MM.1S (cell line): ENCODE data around the gene PLEKHG7.

ENCODE experiments used
- DNase-seq: peaks from one replicate; pipeline ENCODE4 v3.0.0-alpha.2; 2015
- H2AFZ ChIP-seq: fragments of 300-600 bp; sonication (generic); 2 replicates; pipeline ENCODE4 v1.6.0; 2016; ENCODE audit warnings: antibody characterized with exemption, low read length
- H3F3A ChIP-seq: fragments of 300-600 bp; sonication (generic); 2 replicates; pipeline ENCODE4 v1.6.1; 2016; ENCODE audit warnings: mild to moderate bottlenecking, antibody characterized with exemption, low read length, moderate library complexity, mixed read lengths; ENCODE audit not compliant: insufficient read depth
- H3K27ac ChIP-seq: fragments of 300-600 bp; sonication (generic); 2 replicates; pipeline ENCODE4 v1.5.1; 2016; ENCODE audit warnings: mild to moderate bottlenecking, low read length
- H3K27me3 ChIP-seq: fragments of 300-600 bp; sonication (generic); replicated peaks from 2 replicates; pipeline ENCODE4 v1.6.0; 2016; ENCODE audit warnings: low read length; ENCODE audit not compliant: insufficient read depth
- H3K36me3 ChIP-seq: fragments of 300-600 bp; sonication (generic); replicated peaks from 2 replicates; pipeline ENCODE4 v1.6.1; 2016; ENCODE audit warnings: mild to moderate bottlenecking, low read length, mixed read lengths; ENCODE audit not compliant: insufficient read depth
- H3K4me1 ChIP-seq: fragments of 300-600 bp; sonication (generic); 2 replicates; pipeline ENCODE4 v1.6.1; 2016; ENCODE audit warnings: low read length, mixed read lengths
- H3K4me2 ChIP-seq: fragments of 300-600 bp; sonication (generic); 2 replicates; pipeline ENCODE4 v1.6.0; 2016; ENCODE audit warnings: low read depth, low read length
- H3K4me3 ChIP-seq: fragments of 300-600 bp; sonication (generic); 2 replicates; pipeline ENCODE4 v1.5.1; 2016; ENCODE audit warnings: low read length, mixed read lengths
- H3K79me2 ChIP-seq: fragments of 300-600 bp; sonication (generic); 2 replicates; pipeline ENCODE4 v1.6.1; 2016; ENCODE audit warnings: mixed run types, low read length, mixed read lengths
- H3K9ac ChIP-seq: fragments of 300-600 bp; sonication (generic); 2 replicates; pipeline ENCODE4 v1.6.1; 2016; ENCODE audit warnings: low read length, mixed read lengths
- H3K9me2 ChIP-seq: fragments of 300-600 bp; sonication (generic); replicated peaks from 2 replicates; pipeline ENCODE4 v1.6.1; 2016; ENCODE audit warnings: mild to moderate bottlenecking, low read length, mixed read lengths; ENCODE audit not compliant: insufficient read depth
- H3K9me3 ChIP-seq: fragments of 300-600 bp; sonication (generic); replicated peaks from 2 replicates; pipeline ENCODE4 v1.6.1; 2016; ENCODE audit warnings: mild to moderate bottlenecking, low read length, mixed read lengths; ENCODE audit not compliant: insufficient read depth
- H4K20me1 ChIP-seq: fragments of 300-600 bp; sonication (generic); 2 replicates; pipeline ENCODE4 v1.6.1; 2016; ENCODE audit warnings: mild to moderate bottlenecking, low read length, moderate library complexity, mixed read lengths; ENCODE audit not compliant: insufficient read depth
- EZH2 ChIP-seq: fragments of 300-600 bp; sonication (generic); optimal IDR thresholded peaks from 2 replicates; pipeline ENCODE3; 2017; ENCODE audit warnings: low read depth, mild to moderate bottlenecking, antibody characterized with exemption, low read length, mixed read lengths
- EZH2phosphoT487 ChIP-seq: fragments of 300-600 bp; sonication (generic); IDR thresholded peaks from 2 replicates; pipeline ENCODE4 v1.6.1; 2018; ENCODE audit warnings: antibody characterized with exemption, low read length
- TF ChIP-seq, protein P1 (sequence below): fragments of 300-600 bp; sonication (generic); IDR thresholded peaks from 2 replicates; pipeline ENCODE4 v1.5.1; 2016; ENCODE audit warnings: antibody characterized with exemption, low read length, mixed read lengths

PLEKHG7 gene

GRCh38 chr12:92718483-92718990, 15.7 kb downstream of the PLEKHG7 start:
- no peaks in the 10 kb centered on the region for H3K4me1 ChIP-seq
- no peak overlapping the region for H3K4me3 ChIP-seq
- H4K20me1 ChIP-seq, result no peaks in the 10 kb centered on the region
- no peaks in the 10 kb centered on the region for H3K79me2 ChIP-seq
- H3F3A ChIP-seq, result no peaks in the 10 kb centered on the region
- TF ChIP-seq, protein P1, sequence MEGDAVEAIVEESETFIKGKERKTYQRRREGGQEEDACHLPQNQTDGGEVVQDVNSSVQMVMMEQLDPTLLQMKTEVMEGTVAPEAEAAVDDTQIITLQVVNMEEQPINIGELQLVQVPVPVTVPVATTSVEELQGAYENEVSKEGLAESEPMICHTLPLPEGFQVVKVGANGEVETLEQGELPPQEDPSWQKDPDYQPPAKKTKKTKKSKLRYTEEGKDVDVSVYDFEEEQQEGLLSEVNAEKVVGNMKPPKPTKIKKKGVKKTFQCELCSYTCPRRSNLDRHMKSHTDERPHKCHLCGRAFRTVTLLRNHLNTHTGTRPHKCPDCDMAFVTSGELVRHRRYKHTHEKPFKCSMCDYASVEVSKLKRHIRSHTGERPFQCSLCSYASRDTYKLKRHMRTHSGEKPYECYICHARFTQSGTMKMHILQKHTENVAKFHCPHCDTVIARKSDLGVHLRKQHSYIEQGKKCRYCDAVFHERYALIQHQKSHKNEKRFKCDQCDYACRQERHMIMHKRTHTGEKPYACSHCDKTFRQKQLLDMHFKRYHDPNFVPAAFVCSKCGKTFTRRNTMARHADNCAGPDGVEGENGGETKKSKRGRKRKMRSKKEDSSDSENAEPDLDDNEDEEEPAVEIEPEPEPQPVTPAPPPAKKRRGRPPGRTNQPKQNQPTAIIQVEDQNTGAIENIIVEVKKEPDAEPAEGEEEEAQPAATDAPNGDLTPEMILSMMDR, result no peak
- no peak for TF ChIP-seq EZH2phosphoT487
- no peak for TF ChIP-seq EZH2
- no peak overlapping the region for H3K4me2 ChIP-seq
- DNase-seq, result no peak
- no peak overlapping the region for H3K27ac ChIP-seq
- no peaks in the 10 kb centered on the region for H3K9me2 ChIP-seq
- H3K27me3 ChIP-seq, result no peaks in the 10 kb centered on the region
- no peak overlapping the region for H3K9ac ChIP-seq
- no peak overlapping the region for H2AFZ ChIP-seq
- H3K9me3 ChIP-seq, result no peaks in the 10 kb centered on the region
- H3K36me3 ChIP-seq, result no peaks in the 10 kb centered on the region

GRCh38 chr12:92719674-92720073, 16.9 kb downstream of the PLEKHG7 start:
- no peak overlapping the region for H2AFZ ChIP-seq
- no peaks in the 10 kb centered on the region for H3K9me2 ChIP-seq
- no peaks in the 10 kb centered on the region for H3K36me3 ChIP-seq
- H3K4me2 ChIP-seq, result no peak overlapping the region
- H3F3A ChIP-seq, result no peaks in the 10 kb centered on the region
- H3K9me3 ChIP-seq, result no peaks in the 10 kb centered on the region
- H3K27me3 ChIP-seq, result no peaks in the 10 kb centered on the region
- no peaks in the 10 kb centered on the region for H4K20me1 ChIP-seq
- no peaks in the 10 kb centered on the region for H3K4me1 ChIP-seq
- TF ChIP-seq EZH2phosphoT487 (no peak), EZH2 (no peak)
- TF ChIP-seq, protein P1, result no peak
- no peak overlapping the region for H3K4me3 ChIP-seq
- H3K27ac ChIP-seq, result no peak overlapping the region
- DNase-seq, result no peak
- H3K79me2 ChIP-seq, result no peaks in the 10 kb centered on the region
- no peak overlapping the region for H3K9ac ChIP-seq

GRCh38 chr12:92721130-92721529, 18.3 kb downstream of the PLEKHG7 start:
- H3K27me3 ChIP-seq, result no peaks in the 10 kb centered on the region
- H3K4me3 ChIP-seq, result no peak overlapping the region
- H3K4me2 ChIP-seq, result no peak overlapping the region
- no peak for DNase-seq
- H4K20me1 ChIP-seq, result no peaks in the 10 kb centered on the region
- H3K4me1 ChIP-seq, result no peaks in the 10 kb centered on the region
- no peak overlapping the region for H3K9ac ChIP-seq
- H3K27ac ChIP-seq, result no peak overlapping the region
- no peak overlapping the region for H2AFZ ChIP-seq
- no peaks in the 10 kb centered on the region for H3F3A ChIP-seq
- no peaks in the 10 kb centered on the region for H3K36me3 ChIP-seq
- no peak for TF ChIP-seq EZH2
- no peak for TF ChIP-seq EZH2phosphoT487
- TF ChIP-seq, protein P1, result no peak
- H3K9me2 ChIP-seq, result no peaks in the 10 kb centered on the region
- no peaks in the 10 kb centered on the region for H3K79me2 ChIP-seq
- no peaks in the 10 kb centered on the region for H3K9me3 ChIP-seq
